CD14-positive monocyte (primary cell): Measurements from ENCODE around the gene INSYN2B. TPM values are rescaled to one million over a fixed set of nuclear protein-coding genes. Genes with fewer than 3 reads are reported as not detected.
A peak's percentile ranks its signal among the peaks of the same experiment; 100 is the strongest.

Source experiments
- DNase-seq, 3 donors: peaks; one replicate each; pipeline ENCODE4 v3.0.0-alpha.2; 2011 to 2022
- H2AFZ ChIP-seq: 2 replicates; pipeline ENCODE4 v1.6.0; 2012; ENCODE audit warnings: mild to moderate bottlenecking, low read depth, low read length, inconsistent platforms; ENCODE audit not compliant: insufficient read depth, poor library complexity, severe bottlenecking
- H3K27ac ChIP-seq, 2 donors: 1 replicate in 1 of 2; 2 replicates in 1 of 2; pipeline ENCODE4 v1.5.1; 2012 to 2013; ENCODE audit warnings: low read length in 2 of 2, control low read depth in 1 of 2, inconsistent platforms in 1 of 2, low read depth in 1 of 2, mild to moderate bottlenecking in 1 of 2
- H3K27me3 ChIP-seq, 2 donors: one replicate each; pipeline versions ENCODE4 v1.6.0 to v1.6.1; 2011 to 2013; ENCODE audit warnings: low read length in 2 of 2; ENCODE audit not compliant: control insufficient read depth in 2 of 2, insufficient read depth in 2 of 2
- H3K36me3 ChIP-seq, 2 donors: replicated peaks in 1 of 2; 1 replicate in 1 of 2; 2 replicates in 1 of 2; pipeline versions ENCODE4 v1.5.1 to v1.6.1; 2012 to 2013; ENCODE audit warnings: low read length in 2 of 2, control low read depth in 1 of 2, inconsistent platforms in 1 of 2, mild to moderate bottlenecking in 1 of 2; ENCODE audit not compliant: insufficient read depth in 2 of 2, control insufficient read depth in 1 of 2
- H3K4me1 ChIP-seq, 2 donors: 1 replicate in 1 of 2; 2 replicates in 1 of 2; pipeline versions ENCODE4 v1.5.1 to v1.6.1; 2012 to 2013; ENCODE audit warnings: low read length in 2 of 2, control low read depth in 1 of 2, inconsistent platforms in 1 of 2, mild to moderate bottlenecking in 1 of 2, moderate library complexity in 1 of 2; ENCODE audit not compliant: insufficient read depth in 2 of 2, control insufficient read depth in 1 of 2
- H3K4me2 ChIP-seq: replicated peaks from 2 replicates; pipeline ENCODE3; 2012; ENCODE audit warnings: low read length, moderate library complexity, mild to moderate bottlenecking; ENCODE audit not compliant: poor library complexity, severe bottlenecking; ENCODE audit errors: extremely low read depth
- H3K4me3 ChIP-seq, 3 experiments: fragments of 200-600 bp in 1 of 3; sonication (generic) in 1 of 3; replicated peaks in 1 of 3; 1 replicate in 2 of 3; 2 replicates in 1 of 3; pipeline ENCODE4 v1.5.1; 2011 to 2013; ENCODE audit warnings: low read length in 3 of 3, mild to moderate bottlenecking in 3 of 3, control low read depth in 2 of 3, low read depth in 2 of 3, inconsistent platforms in 1 of 3, moderate library complexity in 1 of 3
- H3K79me2 ChIP-seq: 2 replicates; pipeline ENCODE4 v1.6.0; 2012; ENCODE audit warnings: mild to moderate bottlenecking, control low read depth, inconsistent platforms, low read length, moderate library complexity; ENCODE audit not compliant: insufficient read depth
- H3K9ac ChIP-seq: 2 replicates; pipeline ENCODE4 v1.6.0; 2017; ENCODE audit warnings: low read length, mild to moderate bottlenecking; ENCODE audit not compliant: insufficient read depth, poor library complexity, severe bottlenecking
- H3K9me3 ChIP-seq, 2 donors: replicated peaks in 1 of 2; 1 replicate in 1 of 2; 2 replicates in 1 of 2; pipeline versions ENCODE4 v1.5.1 to v1.6.1; 2012 to 2013; ENCODE audit warnings: low read length in 2 of 2, control low read depth in 1 of 2; ENCODE audit not compliant: control insufficient read depth in 1 of 2, insufficient read depth in 1 of 2
- H4K20me1 ChIP-seq: 2 replicates; pipeline ENCODE4 v1.6.0; 2012; ENCODE audit warnings: mild to moderate bottlenecking, low read length, control low read depth, moderate library complexity; ENCODE audit not compliant: insufficient read depth
- H3K27ac Mint-ChIP-seq, 7 donors: one replicate each; pipeline ENCODE4 v1.8.0; 2020; ENCODE audit warnings: mild to moderate bottlenecking in 7 of 7, mixed read lengths in 7 of 7, moderate library complexity in 6 of 7, inconsistent platforms in 2 of 7
- H3K27me3 Mint-ChIP-seq, 3 donors: one replicate each; pipeline ENCODE4 v1.8.0; 2021 to 2022; ENCODE audit warnings: low read depth in 3 of 3, mild to moderate bottlenecking in 3 of 3, mixed read lengths in 3 of 3, moderate library complexity in 3 of 3, inconsistent platforms in 1 of 3
- H3K36me3 Mint-ChIP-seq, 2 donors: one replicate each; pipeline ENCODE4 v1.8.0; 2020; ENCODE audit warnings: mixed read lengths in 2 of 2, inconsistent platforms in 1 of 2, mild to moderate bottlenecking in 1 of 2
- H3K4me1 Mint-ChIP-seq: one replicate; pipeline ENCODE4 v1.8.0; 2020; ENCODE audit warnings: mild to moderate bottlenecking, mixed read lengths
- H3K4me3 Mint-ChIP-seq, 2 donors: one replicate each; pipeline ENCODE4 v1.8.0; 2020; ENCODE audit warnings: mild to moderate bottlenecking in 2 of 2, mixed read lengths in 2 of 2, moderate library complexity in 1 of 2
- H3K9me3 Mint-ChIP-seq, 7 donors: one replicate each; pipeline ENCODE4 v1.8.0; 2020 to 2022; ENCODE audit warnings: mixed read lengths in 7 of 7, mild to moderate bottlenecking in 6 of 7, moderate library complexity in 6 of 7, inconsistent platforms in 2 of 7
- CTCF ChIP-seq: fragments of 200-600 bp; IDR thresholded peaks from one replicate; pipeline ENCODE4 v1.8.0; 2022; ENCODE audit warnings: antibody characterized with exemption, mild to moderate bottlenecking
- WGBS: methylation state at CpG from one replicate; pipeline ENCODE4 v1.1.5; 2013; ENCODE audit warnings: missing lambda C conversion rate; ENCODE audit not compliant: insufficient coverage; 5-methylcytosine and 5-hydroxymethylcytosine counted together
- intact Hi-C, 2 donors: fragments of 100-400 bp; cut with micrococcal nuclease; formaldehyde crosslinking; loops; one replicate each; pipeline versions ENCODE4 v1.15.0 to v1.15.1; 2023
- polyA plus RNA-seq, 3 donors: library from polyadenylated mRNA; depleted of rRNA in 1 of 3; unstranded in 2 of 3; stranded (reverse) in 1 of 3; fragments of 300-500 nt in 2 of 3; fragments of >200 nt in 1 of 3; fragmentation: Illumina TruSeq in 2 of 3; gene quantifications; 1 replicate in 2 of 3; 2 replicates in 1 of 3; pipeline ENCODE4 v1.2.3, GENCODE V29; 2012 to 2021

The INSYN2B gene
- polyA plus RNA-seq, 3 donors, result 0.17 TPM; not detected in 2

GRCh38 chr5:169992789-169993484 lies 12.6 kb upstream of the INSYN2B start:
- peak overlapping the region in 1 of 7 donors; percentile 37 for H3K27ac Mint-ChIP-seq
- no peak for TF ChIP-seq CTCF
- no peaks in the 10 kb centered on the region for H3K79me2 ChIP-seq
- no peaks in the 10 kb centered on the region for H3K9me3 Mint-ChIP-seq
- no peak overlapping the region for H3K27ac ChIP-seq
- H3K36me3 Mint-ChIP-seq, result peaks cover 82 to 89% of the 10 kb centered on the region in 2 donors
- no peak overlapping the region for H3K4me2 ChIP-seq
- H3K4me1 Mint-ChIP-seq, result no peaks in the 10 kb centered on the region
- no peaks in the 10 kb centered on the region for H3K27me3 ChIP-seq
- H3K4me3 ChIP-seq, result no peak overlapping the region
- peaks cover 60% of the 10 kb centered on the region for H4K20me1 ChIP-seq
- H2AFZ ChIP-seq, result no peak overlapping the region
- H3K4me1 ChIP-seq, result no peaks in the 10 kb centered on the region
- H3K36me3 ChIP-seq, result peaks cover 86 to 95% of the 10 kb centered on the region in 2 donors
- DNase-seq, result no peak
- no peaks in the 10 kb centered on the region for H3K27me3 Mint-ChIP-seq
- WGBS, result no CpG with 5 or more reads among the region's 2 CpGs
- H3K9me3 ChIP-seq, result no peaks in the 10 kb centered on the region
- H3K9ac ChIP-seq, result no peak overlapping the region
- H3K4me3 Mint-ChIP-seq, result no peak overlapping the region
- intact Hi-C loops, result no loop called here

- H4K20me1 ChIP-seq, result peaks cover 69% of the 10 kb centered on the region
- Mint-ChIP-seq H3K9me3 (no peaks in the 10 kb centered on the region), H3K4me3 (no peak overlapping the region), H3K27ac (peak overlapping the region in 2 of 7 donors; percentile 28 to 51), H3K36me3 (peaks cover 86 to 95% of the 10 kb centered on the region in 2 donors), H3K27me3 (no peaks in the 10 kb centered on the region), H3K4me1 (no peaks in the 10 kb centered on the region)
- no peaks in the 10 kb centered on the region for H3K9me3 ChIP-seq
- H3K9ac ChIP-seq, result no peak overlapping the region
- no peak overlapping the region for H3K27ac ChIP-seq
- no peak overlapping the region for H2AFZ ChIP-seq
- 97% methylated on average over 7 of the region's 8 CpGs for WGBS
- no peak overlapping the region for H3K4me2 ChIP-seq
- no peak overlapping the region for H3K4me3 ChIP-seq
- H3K36me3 ChIP-seq, result peaks cover 94 to 100% of the 10 kb centered on the region in 2 donors
- DNase-seq, result no peak
- no peaks in the 10 kb centered on the region for H3K79me2 ChIP-seq
- no peak for TF ChIP-seq CTCF
- no peaks in the 10 kb centered on the region for H3K4me1 ChIP-seq
- intact Hi-C loops, result no loop called here
- no peaks in the 10 kb centered on the region for H3K27me3 ChIP-seq
These were observed 11.0 kb upstream of the INSYN2B start for GRCh38 chr5:169991115-169991869.
